Liver (tissue), 9 donors: ENCODE measurements around the gene CDC42BPG. TPM values are rescaled to one million over a fixed set of nuclear protein-coding genes. Genes with fewer than 3 reads are reported as not detected.

Source experiments
- DNase-seq: peaks from one replicate; pipeline ENCODE4 v3.0.0-alpha.2; 2017; ENCODE audit warnings: low spot score
- H3K27ac ChIP-seq, 2 donors: one replicate each; pipeline ENCODE4 v1.7.0; 2013; ENCODE audit warnings: inconsistent platforms in 2 of 2, low read length in 2 of 2, control low read depth in 1 of 2, low read depth in 1 of 2, mild to moderate bottlenecking in 1 of 2
- H3K27me3 ChIP-seq, 4 donors: one replicate each; pipeline versions ENCODE4 v1.6.1 to v1.7.0; 2013; ENCODE audit warnings: low read length in 3 of 4, inconsistent platforms in 1 of 4, mild to moderate bottlenecking in 1 of 4, moderate library complexity in 1 of 4; ENCODE audit not compliant: control insufficient read depth in 4 of 4, insufficient read depth in 4 of 4
- H3K36me3 ChIP-seq, 4 donors: one replicate each; pipeline versions ENCODE4 v1.6.1 to v1.7.0; 2013; ENCODE audit warnings: low read length in 3 of 4, mild to moderate bottlenecking in 3 of 4, low read depth in 1 of 4, moderate library complexity in 1 of 4; ENCODE audit not compliant: control insufficient read depth in 4 of 4, insufficient read depth in 3 of 4
- H3K4me1 ChIP-seq, 4 donors: one replicate each; pipeline versions ENCODE4 v1.6.1 to v1.7.0; 2013; ENCODE audit warnings: low read length in 3 of 4, mild to moderate bottlenecking in 3 of 4, moderate library complexity in 1 of 4; ENCODE audit not compliant: control insufficient read depth in 4 of 4, insufficient read depth in 4 of 4
- H3K4me3 ChIP-seq, 3 donors: one replicate each; pipeline versions ENCODE4 v1.6.1 to v1.7.0; 2013; ENCODE audit warnings: low read length in 3 of 3, control low read depth in 1 of 3, low read depth in 1 of 3, mild to moderate bottlenecking in 1 of 3
- H3K9ac ChIP-seq, 2 donors: one replicate each; pipeline ENCODE4 v1.7.0; 2013; ENCODE audit warnings: low read length in 2 of 2, mild to moderate bottlenecking in 2 of 2, moderate library complexity in 2 of 2, control low read depth in 1 of 2, low read depth in 1 of 2
- H3K9me3 ChIP-seq, 4 donors: one replicate each; pipeline versions ENCODE4 v1.6.1 to v1.7.0; 2013; ENCODE audit warnings: low read length in 3 of 4; ENCODE audit not compliant: control insufficient read depth in 4 of 4
- CTCF ChIP-seq: fragments of 150-350 bp; IDR thresholded peaks from 2 replicates; pipeline ENCODE4 v1.5.1; 2017; ENCODE audit warnings: improper control_type of control experiment, low read depth, low read length; ENCODE audit not compliant: missing input control
- EGR1 ChIP-seq, 2 donors: IDR thresholded peaks; 2 replicates each; pipeline ENCODE4 v1.6.1; 2016 to 2018; ENCODE audit warnings: antibody characterized with exemption in 2 of 2, low read depth in 2 of 2
- FOXA1 ChIP-seq: IDR thresholded peaks from 2 replicates; pipeline ENCODE4 v1.6.1; 2016; ENCODE audit warnings: antibody characterized with exemption
- GABPA ChIP-seq, 2 donors: IDR thresholded peaks in 1 of 2; conservative IDR thresholded peaks in 1 of 2; 2 replicates each; pipeline ENCODE4 v1.6.1; 2016; ENCODE audit warnings: antibody characterized with exemption in 2 of 2, mild to moderate bottlenecking in 1 of 2, moderate library complexity in 1 of 2
- HNF4A ChIP-seq, 2 donors: conservative IDR thresholded peaks; 2 replicates each; pipeline ENCODE4 v1.6.1; 2016; ENCODE audit warnings: antibody characterized with exemption in 2 of 2, mild to moderate bottlenecking in 2 of 2
- HNF4G ChIP-seq: IDR thresholded peaks from 2 replicates; pipeline ENCODE4 v1.6.1; 2016; ENCODE audit warnings: antibody characterized with exemption
- JUND ChIP-seq, 2 donors: IDR thresholded peaks; 2 replicates each; pipeline ENCODE4 v1.6.1; 2016; ENCODE audit warnings: antibody characterized with exemption in 2 of 2
- MAX ChIP-seq: IDR thresholded peaks from 2 replicates; pipeline ENCODE4 v1.6.1; 2016; ENCODE audit warnings: antibody characterized with exemption
- NR2F2 ChIP-seq: IDR thresholded peaks from 2 replicates; pipeline ENCODE4 v1.6.1; 2016; ENCODE audit warnings: antibody characterized with exemption
- RAD21 ChIP-seq, 2 donors: IDR thresholded peaks; 2 replicates each; pipeline ENCODE4 v1.6.1; 2016; ENCODE audit warnings: antibody characterized with exemption in 2 of 2, mild to moderate bottlenecking in 2 of 2
- REST ChIP-seq: IDR thresholded peaks from 2 replicates; pipeline ENCODE4 v1.6.1; 2016; ENCODE audit warnings: antibody characterized with exemption, mild to moderate bottlenecking
- RXRA ChIP-seq, 2 donors: IDR thresholded peaks; 2 replicates each; pipeline ENCODE4 v1.6.1; 2017 to 2018; ENCODE audit warnings: antibody characterized with exemption in 2 of 2, mild to moderate bottlenecking in 1 of 2
- SP1 ChIP-seq: IDR thresholded peaks from 2 replicates; pipeline ENCODE4 v1.6.1; 2018; ENCODE audit warnings: antibody characterized with exemption, mild to moderate bottlenecking
- YY1 ChIP-seq: IDR thresholded peaks from 2 replicates; pipeline ENCODE4 v1.6.1; 2016; ENCODE audit warnings: antibody characterized with exemption, mild to moderate bottlenecking
- WGBS: extraction: QIAGEN DNeasy Blood & Tissue Kit; methylation state at CpG from one replicate; pipeline ENCODE4 v1.1.7; 2013; 5-methylcytosine and 5-hydroxymethylcytosine counted together
- polyA plus RNA-seq, 2 donors: library from polyadenylated mRNA; stranded (reverse) in 1 of 2; unstranded in 1 of 2; fragments of 200-250 nt in 1 of 2; fragments of >200 nt in 1 of 2; fragmentation: Nextera tagmentation in 1 of 2; extraction: Ambion mirVana in 1 of 2; gene quantifications; one replicate each; pipeline versions ENCODE4 v1.2.1 to v1.2.3, GENCODE V29; 2013 to 2015
- total RNA-seq, 2 donors: library from RNA; depleted of rRNA; stranded (reverse); fragments of >200 nt; gene quantifications; one replicate each; pipeline ENCODE4 v1.2.3, GENCODE V29; 2014
- TF ChIP-seq, protein P1 (sequence below): IDR thresholded peaks from 2 replicates; pipeline ENCODE4 v1.6.1; 2016; ENCODE audit warnings: antibody characterized with exemption
- TF ChIP-seq, protein P2 (sequence below): IDR thresholded peaks from 2 replicates; pipeline ENCODE4 v1.6.1; 2016; ENCODE audit warnings: antibody characterized with exemption
- donor health status: healthy.
- donor health status: healthy.
- donor health status: healthy.
- donor health status: healthy.
- donor health status: healthy.

The CDC42BPG gene
- total and polyA plus RNA-seq, 4 donors, result 0.18 to 1.2 (median 0.58) TPM

- WGBS, result 92% methylated on average over 33 of the region's 33 CpGs
- no peak for DNase-seq
- H3K4me1 ChIP-seq, result peaks cover 11 to 41% (median 36%) of the 10 kb centered on the region in 4 donors
- H3K9me3 ChIP-seq, result no peaks in the 10 kb centered on the region
- TF ChIP-seq RAD21 (IDR thresholded peaks at IDR 0.05), result no peak
- TF ChIP-seq, protein P1, sequence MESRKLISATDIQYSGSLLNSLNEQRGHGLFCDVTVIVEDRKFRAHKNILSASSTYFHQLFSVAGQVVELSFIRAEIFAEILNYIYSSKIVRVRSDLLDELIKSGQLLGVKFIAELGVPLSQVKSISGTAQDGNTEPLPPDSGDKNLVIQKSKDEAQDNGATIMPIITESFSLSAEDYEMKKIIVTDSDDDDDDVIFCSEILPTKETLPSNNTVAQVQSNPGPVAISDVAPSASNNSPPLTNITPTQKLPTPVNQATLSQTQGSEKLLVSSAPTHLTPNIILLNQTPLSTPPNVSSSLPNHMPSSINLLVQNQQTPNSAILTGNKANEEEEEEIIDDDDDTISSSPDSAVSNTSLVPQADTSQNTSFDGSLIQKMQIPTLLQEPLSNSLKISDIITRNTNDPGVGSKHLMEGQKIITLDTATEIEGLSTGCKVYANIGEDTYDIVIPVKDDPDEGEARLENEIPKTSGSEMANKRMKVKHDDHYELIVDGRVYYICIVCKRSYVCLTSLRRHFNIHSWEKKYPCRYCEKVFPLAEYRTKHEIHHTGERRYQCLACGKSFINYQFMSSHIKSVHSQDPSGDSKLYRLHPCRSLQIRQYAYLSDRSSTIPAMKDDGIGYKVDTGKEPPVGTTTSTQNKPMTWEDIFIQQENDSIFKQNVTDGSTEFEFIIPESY, result no peak
- TF ChIP-seq HNF4G, result no peak
- TF ChIP-seq EGR1 (IDR thresholded peaks at IDR 0.05; ENCODE audit: low read depth in 2 of 2), result no peak
- TF ChIP-seq FOXA1, result no peak
- no peak for TF ChIP-seq JUND (IDR thresholded peaks at IDR 0.05)
- no peak for TF ChIP-seq GABPA (IDR thresholded peaks at IDR 0.05 in 1 of 2, conservative IDR thresholded peaks at IDR 0.05 in 1 of 2)
- TF ChIP-seq MAX, result no peak
- peak overlapping the region; percentile 51 to 64 for H3K27ac ChIP-seq
- H3K36me3 ChIP-seq, result peaks cover 0 to 7% (median 3%) of the 10 kb centered on the region in 4 donors
- H3K9ac ChIP-seq, result no peak overlapping the region
- no peaks in the 10 kb centered on the region for H3K27me3 ChIP-seq
- H3K4me3 ChIP-seq, result no peak overlapping the region
Measured at GRCh38 chr11:64859542-64860414, 15.3 kb upstream of the CDC42BPG start.

- Histone ChIP-seq H3K27me3 (no peaks in the 10 kb centered on the region), H3K36me3 (peaks cover 0 to 12% (median 6%) of the 10 kb centered on the region in 4 donors), H3K4me3 (no peak overlapping the region), H3K27ac (peak overlapping the region; percentile 43 to 51), H3K4me1 (peaks cover 2 to 36% (median 26%) of the 10 kb centered on the region in 4 donors), H3K9ac (no peak overlapping the region), H3K9me3 (no peaks in the 10 kb centered on the region)
- TF ChIP-seq HNF4G, result no peak
- TF ChIP-seq YY1, result no peak
- TF ChIP-seq GABPA (IDR thresholded peaks at IDR 0.05 in 1 of 2, conservative IDR thresholded peaks at IDR 0.05 in 1 of 2), result no peak
- TF ChIP-seq RAD21 (IDR thresholded peaks at IDR 0.05), result no peak
- DNase-seq, result no peak
- 80% methylated on average over 19 of the region's 19 CpGs for WGBS
Measured at GRCh38 chr11:64858467-64859263, 14.2 kb upstream of the CDC42BPG start.

DNA sequence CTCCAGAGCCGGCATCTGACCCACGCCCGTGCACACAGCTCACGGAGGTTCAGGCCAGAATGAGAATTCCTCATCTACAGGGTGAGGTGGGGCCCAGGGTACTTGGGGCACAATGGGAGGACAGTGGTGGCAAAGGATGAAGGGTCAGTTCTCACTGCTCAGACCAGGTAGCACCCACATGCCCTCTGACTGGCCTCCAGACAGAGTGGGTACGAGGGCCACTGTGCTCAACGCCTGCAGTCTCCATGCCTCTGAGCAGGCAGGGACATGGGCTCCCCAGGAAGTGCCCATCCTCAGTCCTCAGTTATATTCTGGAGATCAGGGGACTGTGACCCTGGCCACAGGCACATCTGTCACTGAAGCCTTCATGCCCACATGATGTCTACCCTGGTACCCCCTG, 13.0 kb upstream of the CDC42BPG start:
- Histone ChIP-seq H3K4me1 (peaks cover 2 to 28% (median 19%) of the 10 kb centered on the region in 4 donors), H3K9me3 (no peaks in the 10 kb centered on the region), H3K9ac (peak overlapping the region in 1 of 2 donors; percentile 40), H3K27ac (peak overlapping the region; percentile 7 to 9), H3K27me3 (no peaks in the 10 kb centered on the region), H3K4me3 (no peak overlapping the region), H3K36me3 (peaks cover 0 to 12% (median 6%) of the 10 kb centered on the region in 4 donors)
- TF ChIP-seq MAX (no peak), JUND (IDR thresholded peaks at IDR 0.05) (no peak), FOXA1 (no peak), YY1 (no peak), HNF4G (no peak), RXRA (IDR thresholded peaks at IDR 0.05) (no peak), EGR1 (IDR thresholded peaks at IDR 0.05; ENCODE audit: low read depth in 2 of 2) (no peak), RAD21 (IDR thresholded peaks at IDR 0.05) (no peak), HNF4A (conservative IDR thresholded peaks at IDR 0.05) (no peak), REST (no peak), CTCF (no peak), NR2F2 (no peak), GABPA (IDR thresholded peaks at IDR 0.05 in 1 of 2, conservative IDR thresholded peaks at IDR 0.05 in 1 of 2) (no peak), SP1 (no peak)
- TF ChIP-seq, protein P2, sequence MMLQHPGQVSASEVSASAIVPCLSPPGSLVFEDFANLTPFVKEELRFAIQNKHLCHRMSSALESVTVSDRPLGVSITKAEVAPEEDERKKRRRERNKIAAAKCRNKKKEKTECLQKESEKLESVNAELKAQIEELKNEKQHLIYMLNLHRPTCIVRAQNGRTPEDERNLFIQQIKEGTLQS, result no peak
- DNase-seq, result no peak
- 96% methylated on average over 6 of the region's 6 CpGs for WGBS
